ENCODE measurements around the gene RASGRF1.
A peak's percentile ranks its signal among the peaks of the same experiment; 100 is the strongest.

The RASGRF1 gene

GRCh38 chr15:79093352-79093935, 2.9 kb upstream of the RASGRF1 start:
- DNase-seq = no peak

GRCh38 chr15:79092382-79092781, 1.8 kb upstream of the RASGRF1 start:
- no peak for DNase-seq

DNA sequence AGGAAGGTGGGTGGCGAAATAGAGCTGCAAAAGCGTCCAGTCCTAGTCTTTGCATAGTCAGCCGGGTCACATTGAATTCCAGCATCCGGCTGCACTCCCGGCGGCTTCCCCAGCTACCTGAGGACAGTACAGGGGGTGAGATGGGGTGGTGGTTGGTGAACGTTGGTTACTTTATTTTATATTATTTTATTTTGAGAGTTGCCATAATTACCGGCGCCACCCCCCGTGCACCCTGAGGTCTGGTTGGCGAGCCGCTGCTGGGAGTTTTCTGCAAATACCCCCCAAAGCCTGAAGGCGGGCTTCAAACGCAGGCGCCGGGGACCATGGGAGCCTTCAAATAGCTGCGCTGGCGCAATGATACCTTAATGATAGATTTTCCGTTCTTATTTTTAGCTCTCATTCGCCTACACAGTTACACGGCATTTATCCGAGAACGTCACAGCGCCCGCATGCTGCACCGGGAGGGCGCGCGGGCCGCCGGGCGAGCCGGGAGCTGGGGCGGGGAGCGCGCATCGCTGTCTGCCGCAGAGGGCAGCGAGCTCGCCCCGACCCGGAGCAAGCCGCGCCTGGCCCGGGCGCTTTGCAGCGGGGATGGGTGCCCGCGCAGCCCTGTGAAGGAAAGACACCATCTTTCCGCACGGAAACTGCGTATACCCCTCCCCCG, 756 bp upstream of the RASGRF1 start:
- DNase-seq = peak; percentile 15

- DNase-seq = no peak
These were observed 592 bp downstream of the RASGRF1 start for GRCh38 chr15:79089890-79090486.

GRCh38 chr15:79089331-79089889, 1.2 kb downstream of the RASGRF1 start:
- DNase-seq = no peak

DNA sequence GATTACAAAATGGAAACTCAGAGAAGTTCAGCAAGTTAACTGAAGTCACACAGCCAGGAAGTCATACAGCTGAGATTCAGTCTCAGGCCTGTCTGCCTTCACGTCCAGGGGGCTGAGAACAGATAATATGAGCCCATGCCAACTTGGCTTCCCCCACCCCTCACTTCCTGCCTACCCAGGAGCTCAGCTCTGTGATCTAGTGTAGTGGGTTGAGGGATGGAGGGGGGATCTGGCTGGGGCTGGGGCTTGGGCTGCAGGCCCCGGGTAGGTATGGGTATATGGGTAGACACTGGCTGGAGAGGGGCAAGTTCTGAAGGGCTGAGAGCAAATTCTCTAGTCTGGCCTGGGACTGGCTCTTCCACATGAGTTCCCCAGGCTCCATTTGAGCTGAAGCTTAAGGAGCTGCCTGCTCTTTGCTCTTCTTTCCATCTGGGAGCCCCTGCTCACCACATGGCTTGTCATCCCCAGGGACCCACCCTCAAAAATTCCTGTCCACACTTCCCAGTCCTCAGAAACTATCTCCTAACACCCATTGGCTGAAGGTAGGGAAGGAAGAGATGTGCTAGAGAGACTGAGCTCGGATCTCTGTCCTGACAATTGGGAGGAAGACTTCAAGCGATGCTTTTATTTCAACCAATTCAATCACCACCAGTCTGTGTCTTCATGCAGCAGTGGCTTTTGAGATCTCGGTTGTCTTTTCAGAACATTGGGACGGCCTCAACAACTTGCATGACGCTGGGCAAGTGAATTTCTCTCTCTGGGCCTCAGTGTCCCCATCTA, 2.0 kb downstream of the RASGRF1 start:
- no peak for DNase-seq

DNA sequence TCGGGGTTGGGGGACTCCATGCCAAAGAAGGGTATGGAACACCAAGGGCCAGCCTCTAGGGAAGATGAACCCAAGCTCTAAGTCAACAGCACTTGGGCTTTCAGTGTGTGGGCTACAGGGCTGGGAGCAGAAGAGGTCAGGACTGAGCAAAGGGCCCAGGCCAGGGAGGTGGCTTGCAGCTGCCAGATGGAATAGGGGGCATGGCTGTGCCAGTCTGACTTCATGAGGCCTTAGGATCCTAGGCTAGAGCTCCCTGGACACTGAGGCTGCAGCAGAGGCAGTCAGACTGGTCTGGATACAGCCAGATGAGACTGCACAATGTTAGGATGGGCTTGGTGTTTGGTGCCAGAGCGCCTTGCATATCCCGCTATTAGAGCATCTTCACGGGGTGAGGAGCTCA, 3.8 kb downstream of the RASGRF1 start:
- DNase-seq = no peak

DNA sequence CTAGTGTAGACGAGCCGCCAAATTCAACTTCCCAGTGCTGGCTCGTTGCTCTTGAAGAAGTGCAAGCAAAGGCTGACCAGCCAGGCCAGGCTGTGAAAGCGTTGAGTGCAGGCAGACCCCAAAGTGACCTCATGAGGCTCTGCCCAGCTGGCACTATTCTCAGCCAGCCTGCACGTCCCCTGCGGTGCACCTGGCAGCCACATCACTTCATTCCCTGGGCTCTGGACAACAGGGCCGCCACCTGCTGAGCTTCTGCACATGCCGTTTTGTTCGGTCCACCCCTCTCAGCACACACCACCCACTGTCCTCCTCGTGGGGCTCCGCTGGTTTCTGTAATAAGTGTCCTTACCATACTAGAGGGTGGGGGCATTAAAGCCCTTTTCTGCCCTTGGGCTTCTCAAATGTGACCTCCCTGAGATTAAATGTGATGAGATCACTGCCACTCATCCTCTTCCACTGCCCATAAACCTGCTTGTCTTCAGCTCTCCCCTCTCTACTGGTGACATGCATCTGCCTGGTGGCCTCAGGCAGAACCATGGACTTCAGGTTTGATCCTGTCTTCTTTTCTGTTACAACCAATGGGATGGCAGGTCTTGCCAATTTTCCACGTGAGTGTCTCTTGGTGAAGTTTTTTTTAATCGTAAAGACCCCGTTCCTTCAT, 6.1 kb downstream of the RASGRF1 start:
- no peak for DNase-seq

GRCh38 chr15:79083154-79083553, 7.4 kb downstream of the RASGRF1 start:
- no peak for DNase-seq

DNA sequence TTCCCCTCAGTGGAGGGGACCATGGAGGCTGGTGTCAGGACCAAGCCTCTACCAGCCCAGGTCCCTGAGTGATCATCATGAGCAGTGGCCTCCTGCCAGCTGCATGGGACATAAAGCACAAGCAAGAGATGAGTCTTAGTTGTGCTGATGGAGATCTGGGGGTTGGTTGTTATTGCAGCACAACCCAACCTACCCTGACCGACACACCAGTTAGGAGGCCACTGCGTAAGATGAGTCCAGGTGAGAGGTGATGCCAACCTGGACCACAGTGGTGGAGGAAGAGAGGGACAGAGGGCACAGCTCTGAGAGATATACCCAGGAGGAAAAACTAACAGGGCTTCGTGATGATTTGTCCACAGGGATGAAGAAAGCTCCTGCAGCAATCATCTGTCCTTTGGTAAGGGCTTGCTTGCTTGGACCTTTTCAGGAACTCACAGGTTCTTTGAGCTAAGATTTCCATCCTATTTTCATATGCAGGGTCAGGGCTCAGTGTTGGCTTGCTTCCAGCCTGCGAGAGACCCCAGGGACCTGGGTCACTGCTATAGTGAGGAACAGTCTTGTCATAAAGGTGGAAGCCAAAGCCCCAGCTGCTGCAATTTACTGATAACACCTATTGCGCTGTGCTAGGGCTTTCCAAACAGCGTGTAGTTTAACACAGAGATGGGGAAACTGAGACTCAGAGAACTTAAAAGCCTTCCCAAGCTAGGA, 8.1 kb downstream of the RASGRF1 start:
- no peak for DNase-seq

GRCh38 chr15:79078763-79079410, 11.7 kb downstream of the RASGRF1 start:
- DNase-seq = no peak

DNA sequence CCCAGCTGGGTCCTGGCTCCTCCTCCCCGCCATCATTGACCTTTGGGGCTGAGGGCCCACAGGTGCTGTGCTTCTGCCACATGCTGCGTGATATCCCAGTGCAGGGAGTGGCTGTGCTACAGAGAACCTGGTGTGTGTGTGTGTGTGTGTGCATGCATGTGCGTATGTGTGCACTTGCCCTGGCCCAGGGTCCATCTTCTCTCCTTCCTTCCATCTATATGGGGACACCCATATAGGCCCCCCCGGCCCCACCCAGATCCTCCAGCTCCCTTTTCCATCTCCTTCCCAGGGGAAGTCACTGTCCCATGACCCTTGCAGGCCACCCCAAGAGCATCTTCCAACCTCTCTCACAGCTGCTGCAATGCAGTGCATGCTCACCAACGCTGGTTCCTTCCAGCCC, 12.6 kb downstream of the RASGRF1 start:
- no peak for DNase-seq

DNA sequence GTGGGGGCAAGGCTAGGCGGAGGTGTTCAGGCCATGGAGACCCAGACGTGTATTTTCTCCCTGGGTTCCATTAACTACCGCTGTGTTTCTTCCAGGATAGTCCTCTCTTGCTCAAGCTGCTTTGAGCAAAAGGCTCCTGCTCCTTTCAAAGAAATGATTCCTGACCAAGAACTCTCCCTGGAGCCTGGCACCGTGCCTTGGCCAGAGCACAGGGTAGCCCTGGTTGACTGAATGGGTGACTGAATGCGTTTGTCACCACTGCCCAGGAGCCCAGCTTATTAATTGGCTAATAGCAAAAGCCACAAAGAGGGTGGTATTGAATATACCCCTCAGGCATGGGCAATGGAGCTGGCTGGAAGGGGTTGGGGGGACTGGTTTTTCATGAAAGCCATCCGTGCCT, 13.9 kb downstream of the RASGRF1 start:
- DNase-seq = no peak

DNA sequence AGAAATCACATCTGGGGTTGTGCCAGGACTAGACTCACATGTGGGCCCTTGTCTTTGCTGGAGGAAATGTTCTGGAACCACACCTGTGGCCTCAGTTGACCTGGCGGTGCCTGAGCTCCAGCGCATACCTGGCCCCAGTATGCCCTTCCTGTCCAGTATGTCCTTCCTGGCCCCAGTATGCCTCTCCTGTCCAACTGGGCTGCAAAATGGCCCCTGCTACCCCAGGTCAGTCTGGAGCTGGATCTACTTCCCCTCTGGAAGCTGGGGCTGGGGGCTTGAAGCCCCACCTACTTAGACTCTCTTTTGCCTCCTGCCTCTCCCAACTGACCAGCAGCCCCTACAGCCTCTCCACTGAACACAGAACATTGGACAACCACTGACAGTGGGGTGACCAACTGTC, 15.3 kb downstream of the RASGRF1 start:
- no peak for DNase-seq

GRCh38 chr15:79073336-79073735, 17.2 kb downstream of the RASGRF1 start:
- no peak for DNase-seq

DNA sequence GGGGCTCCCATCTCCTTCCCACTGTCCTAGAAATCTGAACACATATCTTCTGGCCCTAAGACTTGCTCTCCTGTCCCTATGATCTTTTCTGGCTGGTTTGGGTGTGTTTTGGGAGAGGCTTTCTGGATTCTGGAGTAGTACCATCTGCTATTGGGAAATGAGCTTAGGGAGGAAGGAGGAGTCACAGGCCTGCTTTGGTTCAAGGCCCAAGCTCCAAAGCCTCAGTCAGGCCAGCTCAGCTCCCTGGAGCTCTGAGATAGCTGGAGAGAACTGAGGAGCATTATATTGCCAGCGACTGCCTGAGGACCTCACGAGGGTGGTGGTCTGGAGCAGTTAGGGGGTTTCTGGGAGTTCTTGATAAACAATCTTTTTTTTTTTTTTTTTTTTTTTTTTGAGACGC, 18.7 kb downstream of the RASGRF1 start:
- DNase-seq = no peak

DNA sequence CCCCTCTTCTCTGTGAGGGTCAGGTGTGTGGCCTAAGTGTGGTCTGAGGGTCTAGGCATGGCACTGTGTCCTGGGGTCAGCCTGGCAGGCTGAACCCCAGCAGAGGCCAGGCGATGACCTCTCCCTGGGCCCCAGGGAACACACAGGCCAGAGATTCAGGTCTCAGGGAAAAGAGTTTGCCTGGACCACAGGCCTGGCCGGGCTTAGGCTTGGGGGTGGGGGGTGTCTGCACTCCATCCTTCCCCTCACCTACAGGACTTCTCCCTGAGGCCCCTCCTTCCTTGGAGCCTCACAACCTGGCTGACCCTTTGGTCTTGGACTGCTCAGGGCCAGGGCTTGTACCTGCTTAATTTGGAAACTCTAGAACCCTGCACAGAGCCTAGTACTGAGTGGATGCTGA, 21.8 kb downstream of the RASGRF1 start:
- no peak for DNase-seq

- DNase-seq = no peak
These were observed 22.6 kb downstream of the RASGRF1 start for GRCh38 chr15:79067969-79068368.

GRCh38 chr15:79067072-79067833, 23.3 kb downstream of the RASGRF1 start:
- no peak for DNase-seq

GRCh38 chr15:79066391-79067071, 24.0 kb downstream of the RASGRF1 start:
- DNase-seq = no peak
